Caki2 (cell line): Measurements from ENCODE around the gene PDE11A. TPM values are rescaled to one million over a fixed set of nuclear protein-coding genes. Genes with fewer than 3 reads are reported as not detected.

Experiments used
- DNase-seq: peaks from one replicate; pipeline ENCODE4 v3.0.0-alpha.2; 2015; ENCODE audit warnings: low read depth
- in situ Hi-C: cut with HindIII; loops from 2 replicates; pipeline ENCODE4 v1.10.0; 2016; ENCODE audit warnings: low sequenced_read_pairs, low pct_unique_long_range_greater_than_20kb, mixed read lengths
- total RNA-seq: library from RNA; depleted of rRNA; stranded (reverse); fragments of >200 nt; shearing (Covaris generic); gene quantifications from 2 replicates; pipeline ENCODE4 v1.2.3, GENCODE V29; 2014; ENCODE audit warnings: low replicate concordance; rRNA removed

The PDE11A gene
- total RNA-seq: 0.57 and 1.3 TPM in 2 replicates

- DNase-seq: peak; percentile 89
- in situ Hi-C loops: no loop called here
Measured at GRCh38 chr2:178072383-178073301, at the start of gene PDE11A. PDE11A (minus strand) TSS chr2:178072777; CDS start chr2:178072437, 340 bp downstream.

DNA sequence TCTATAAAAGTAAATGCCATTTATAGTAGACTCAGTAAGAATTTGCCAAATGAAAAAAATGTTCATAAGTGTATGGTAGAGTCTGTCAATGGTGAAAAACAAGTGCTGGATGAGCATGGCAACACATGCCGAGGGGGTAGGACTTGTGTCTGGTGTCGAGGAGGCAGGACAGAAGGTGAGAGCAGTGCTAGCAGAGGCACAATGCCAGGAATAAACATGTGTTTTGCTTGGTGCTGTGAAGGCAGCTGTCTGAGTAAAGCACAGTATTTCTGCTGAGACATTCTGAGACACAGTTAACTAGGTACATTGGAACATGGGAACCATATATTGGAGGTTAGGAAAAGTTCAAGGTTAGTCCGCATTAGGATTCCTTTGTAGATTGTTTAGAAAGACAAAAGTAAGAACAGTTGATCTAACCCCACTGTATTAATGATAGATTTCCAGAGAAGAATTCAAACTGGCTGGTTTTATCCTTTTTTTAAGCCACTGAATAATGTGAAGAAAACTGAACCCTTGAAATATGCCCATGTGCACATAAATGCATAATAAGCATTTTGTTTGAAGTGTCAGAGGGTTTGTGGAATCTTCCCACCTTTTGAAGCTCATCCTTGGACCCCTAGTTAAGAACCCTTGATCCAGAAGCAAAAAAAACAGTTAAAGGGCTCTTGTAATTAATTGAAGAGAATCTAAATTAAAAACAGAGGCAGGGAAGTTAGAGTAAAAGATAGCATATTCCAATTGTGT lies 46.8 kb upstream of the PDE11A start:
- no peak for DNase-seq
- in situ Hi-C loops: no loop called here

DNA sequence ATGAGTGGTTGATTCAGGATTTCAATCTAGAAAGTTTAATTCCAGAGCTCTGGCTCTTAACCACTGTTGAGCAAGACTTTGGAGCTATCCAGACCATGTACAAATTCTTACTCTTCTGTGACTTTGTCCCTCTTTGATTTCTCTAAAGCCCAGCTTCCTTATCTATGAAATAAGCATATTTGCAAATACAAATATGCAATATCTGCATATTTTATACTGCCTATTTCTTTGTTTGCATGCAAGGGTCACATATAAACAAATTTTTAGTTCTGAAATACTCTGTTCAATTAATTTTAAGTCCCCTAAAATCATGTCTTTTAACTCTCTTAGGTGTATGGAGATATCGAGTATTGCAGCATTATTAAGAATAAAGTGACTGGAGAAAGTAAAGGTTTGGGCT lies 45.1 kb upstream of the PDE11A start:
- in situ Hi-C loops: no loop called here
- no peak for DNase-seq

- in situ Hi-C loops: no loop called here
- DNase-seq: no peak
Measured at GRCh38 chr2:178115271-178115670, 42.7 kb upstream of the PDE11A start.

DNA sequence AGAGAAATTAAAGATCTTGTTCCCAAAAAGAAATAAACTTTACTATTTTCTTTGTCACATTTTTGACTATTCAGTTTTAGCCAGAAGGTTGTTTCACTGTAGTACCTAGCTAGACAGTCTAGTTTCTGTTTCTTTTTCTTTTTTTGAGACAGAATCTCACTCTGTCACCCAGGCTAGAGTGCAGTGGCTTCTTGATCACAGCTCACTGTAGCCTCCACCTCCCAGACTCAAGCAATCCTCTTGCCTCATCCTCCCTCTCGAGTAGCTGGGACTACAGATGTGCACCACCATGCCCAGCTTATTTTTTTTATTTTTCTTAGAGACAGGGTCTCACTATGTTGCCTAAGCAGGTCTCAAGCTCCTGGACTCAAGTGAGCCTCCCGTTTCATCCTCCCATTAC lies 41.9 kb upstream of the PDE11A start:
- in situ Hi-C loops: no loop called here
- no peak for DNase-seq

DNA sequence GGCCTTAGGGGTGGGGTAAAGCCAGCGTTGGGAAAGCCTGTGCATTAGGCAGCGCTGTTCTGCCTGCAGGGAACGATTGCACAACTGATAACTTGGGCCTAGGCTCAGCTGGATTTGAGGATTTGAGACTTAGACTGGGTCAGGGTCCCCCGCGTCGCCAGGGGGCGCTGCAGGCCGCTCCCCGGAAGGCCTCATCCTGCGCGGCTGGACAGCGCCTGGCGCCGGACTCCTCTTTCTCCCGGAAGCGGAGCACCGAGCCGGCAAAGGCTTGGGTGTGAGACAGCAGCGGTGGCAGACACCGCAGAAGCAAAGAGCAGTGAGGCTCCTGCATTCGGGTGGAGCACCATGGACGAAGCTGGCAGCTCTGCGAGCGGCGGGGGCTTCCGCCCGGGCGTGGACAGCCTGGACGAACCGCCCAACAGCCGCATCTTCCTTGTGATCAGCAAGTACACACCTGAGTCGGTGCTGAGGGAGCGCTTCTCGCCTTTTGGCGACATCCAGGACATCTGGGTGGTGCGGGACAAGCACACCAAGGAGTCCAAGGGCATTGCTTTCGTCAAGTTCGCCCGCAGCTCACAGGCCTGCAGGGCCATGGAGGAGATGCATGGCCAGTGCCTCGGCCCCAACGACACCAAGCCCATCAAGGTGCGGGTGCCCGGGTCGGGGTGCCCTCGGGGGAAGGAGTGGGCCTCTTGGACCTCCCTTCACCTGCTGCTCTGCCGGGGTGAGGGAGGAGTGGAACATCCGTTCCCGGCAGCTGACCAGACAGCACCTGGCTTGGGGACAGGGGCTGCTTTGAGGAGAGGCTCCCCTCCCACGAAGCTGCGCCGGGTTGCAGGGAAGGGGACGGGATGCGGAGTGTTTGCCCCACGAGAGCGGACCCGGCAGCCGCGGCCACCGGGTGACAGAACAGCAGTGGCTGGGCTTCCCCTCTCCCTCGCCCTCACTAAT lies 39.9 kb upstream of the PDE11A start, which contains the start of gene RBM45:
TSS of gene RBM45 (plus strand) at position 236 of the 951 bp plus-strand sequence. CDS start at position 346, 110 bp downstream.
- DNase-seq: peak; percentile 88
- in situ Hi-C loops: no loop called here

- no peak for DNase-seq
- in situ Hi-C loops: no loop called here
Measured at GRCh38 chr2:178111743-178112142, 39.2 kb upstream of the PDE11A start.

DNA sequence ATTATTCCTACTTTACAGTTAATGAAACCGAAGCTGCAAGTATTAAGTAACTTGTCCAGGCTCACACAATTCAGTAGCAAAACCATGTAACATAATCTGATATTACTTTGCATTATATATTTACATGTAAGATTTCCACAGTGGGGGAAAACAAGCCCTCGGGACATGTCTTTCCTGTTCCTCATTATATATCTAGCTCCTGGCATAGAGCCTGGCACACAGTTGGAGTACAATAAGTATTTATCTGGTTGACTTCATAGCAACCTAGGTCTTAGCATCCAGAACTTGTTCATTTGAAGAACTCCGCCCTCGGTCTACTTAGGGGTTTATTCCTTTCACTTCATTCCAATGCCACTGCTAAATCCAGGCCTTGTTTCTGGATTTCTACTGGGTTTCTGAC lies 38.1 kb upstream of the PDE11A start:
- DNase-seq: no peak
- in situ Hi-C loops: no loop called here

- in situ Hi-C loops: no loop called here
- peak; percentile 30 for DNase-seq
Measured at GRCh38 chr2:178109813-178110212, 37.2 kb upstream of the PDE11A start.

- in situ Hi-C loops: no loop called here
- DNase-seq: no peak
Measured at GRCh38 chr2:178108176-178108575, 35.6 kb upstream of the PDE11A start.

GRCh38 chr2:178106053-178106452 lies 33.5 kb upstream of the PDE11A start:
- DNase-seq: no peak
- in situ Hi-C loops: no loop called here

DNA sequence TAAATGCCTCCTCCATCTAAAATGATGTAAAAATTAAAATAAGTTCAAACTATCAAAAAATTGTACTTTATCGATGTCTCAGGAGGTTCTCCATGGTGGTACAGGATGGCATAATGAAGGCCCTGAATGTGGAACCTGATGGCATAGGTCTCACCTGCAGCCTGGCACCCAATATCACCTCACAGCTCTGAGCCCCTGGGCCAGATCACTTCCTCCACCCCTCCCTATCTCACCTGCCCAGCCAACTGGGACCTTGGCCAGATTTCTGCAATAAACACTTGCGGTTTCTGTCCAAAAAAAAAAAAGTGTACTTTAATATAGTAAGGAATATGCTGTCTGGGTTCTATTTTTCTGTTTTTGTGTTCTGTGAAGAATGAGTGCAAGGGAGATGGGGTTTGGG lies 33.0 kb upstream of the PDE11A start:
- no peak for DNase-seq
- in situ Hi-C loops: no loop called here

GRCh38 chr2:178101321-178102079 lies 28.9 kb upstream of the PDE11A start:
- DNase-seq: peak; percentile 62
- in situ Hi-C loops: no loop called here

DNA sequence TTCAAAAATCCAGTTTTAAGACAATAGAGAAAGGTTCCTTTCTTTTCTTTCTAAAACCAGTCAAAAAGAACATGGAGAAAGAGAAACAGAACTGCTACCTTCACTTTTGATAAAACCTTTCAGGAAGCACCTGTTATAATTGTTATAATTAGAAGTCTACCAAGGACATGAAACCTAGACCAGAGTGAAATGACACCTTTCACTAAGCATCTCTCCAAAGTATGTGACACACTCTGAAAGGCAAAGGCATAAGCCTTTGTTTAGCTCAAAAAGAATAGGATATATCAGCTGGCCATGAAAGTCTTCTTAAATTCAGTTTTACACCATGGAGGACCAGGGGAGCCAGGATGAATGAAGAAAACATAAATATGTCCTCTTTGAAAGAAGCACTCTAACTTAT lies 20.9 kb upstream of the PDE11A start:
- no peak for DNase-seq
- in situ Hi-C loops: no loop called here

GRCh38 chr2:178088774-178089270 lies 16.2 kb upstream of the PDE11A start:
- in situ Hi-C loops: no loop called here
- no peak for DNase-seq

- no peak for DNase-seq
- in situ Hi-C loops: no loop called here
Measured at GRCh38 chr2:178084273-178084672, 11.7 kb upstream of the PDE11A start.

GRCh38 chr2:178082408-178083045 lies 9.9 kb upstream of the PDE11A start:
- in situ Hi-C loops: no loop called here
- DNase-seq: no peak
